Fibroblast of the aortic adventitia (primary cell): ENCODE results near the gene PC. TPM values are rescaled to one million over a fixed set of nuclear protein-coding genes. Genes with fewer than 3 reads are reported as not detected.

ENCODE experiments used
- DNase-seq: peaks from one replicate; pipeline ENCODE4 v3.0.0-alpha.2; 2010; ENCODE audit warnings: low read depth
- H3K4me3 ChIP-seq: 2 replicates; pipeline ENCODE4 v1.5.1; 2011; ENCODE audit warnings: low read depth, mild to moderate bottlenecking, control low read depth, low read length, moderate library complexity
- total RNA-seq: library from RNA; depleted of rRNA; stranded (reverse); fragments of >200 nt; gene quantifications from 2 replicates; pipeline ENCODE4 v1.2.3, GENCODE V29; 2012; ENCODE audit warnings: low replicate concordance
- TF ChIP-seq, protein P1 (sequence below): IDR thresholded peaks from 2 replicates; pipeline ENCODE4 v1.5.1; 2011; ENCODE audit warnings: mild to moderate bottlenecking, low read length, control low read depth, inconsistent platforms; ENCODE audit not compliant: insufficient read depth

Gene PC
- total RNA-seq, 1 donor: 12.7 TPM

DNA sequence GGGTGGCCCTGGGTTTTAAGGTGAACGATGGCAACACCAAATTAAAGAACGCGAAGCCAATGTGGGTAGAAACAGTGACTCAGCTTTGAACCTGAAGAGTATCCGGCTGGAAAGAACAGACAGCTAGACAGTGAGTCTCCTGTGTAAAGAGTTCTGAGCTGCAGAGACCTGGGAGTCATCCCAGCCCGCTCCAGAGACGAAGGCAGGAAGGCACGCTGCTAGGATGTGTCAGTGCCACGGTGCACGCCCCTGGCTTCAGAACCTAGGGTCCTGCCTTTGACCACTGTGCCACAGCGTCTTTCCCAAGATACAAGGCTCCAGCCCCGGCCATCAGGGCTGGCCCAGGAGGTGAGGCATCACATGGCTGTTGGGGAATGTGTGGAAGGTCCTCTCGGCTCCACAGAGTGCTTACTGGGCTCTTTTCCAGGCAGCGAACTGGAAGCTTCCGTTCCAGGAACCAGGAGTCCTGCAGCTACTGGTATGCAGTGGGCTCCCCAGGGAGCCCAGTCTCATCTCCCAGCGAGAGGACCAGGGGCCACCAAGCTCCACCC lies 71.4 kb downstream of the PC start:
- peak; percentile 34 for DNase-seq
- TF ChIP-seq, protein P1, sequence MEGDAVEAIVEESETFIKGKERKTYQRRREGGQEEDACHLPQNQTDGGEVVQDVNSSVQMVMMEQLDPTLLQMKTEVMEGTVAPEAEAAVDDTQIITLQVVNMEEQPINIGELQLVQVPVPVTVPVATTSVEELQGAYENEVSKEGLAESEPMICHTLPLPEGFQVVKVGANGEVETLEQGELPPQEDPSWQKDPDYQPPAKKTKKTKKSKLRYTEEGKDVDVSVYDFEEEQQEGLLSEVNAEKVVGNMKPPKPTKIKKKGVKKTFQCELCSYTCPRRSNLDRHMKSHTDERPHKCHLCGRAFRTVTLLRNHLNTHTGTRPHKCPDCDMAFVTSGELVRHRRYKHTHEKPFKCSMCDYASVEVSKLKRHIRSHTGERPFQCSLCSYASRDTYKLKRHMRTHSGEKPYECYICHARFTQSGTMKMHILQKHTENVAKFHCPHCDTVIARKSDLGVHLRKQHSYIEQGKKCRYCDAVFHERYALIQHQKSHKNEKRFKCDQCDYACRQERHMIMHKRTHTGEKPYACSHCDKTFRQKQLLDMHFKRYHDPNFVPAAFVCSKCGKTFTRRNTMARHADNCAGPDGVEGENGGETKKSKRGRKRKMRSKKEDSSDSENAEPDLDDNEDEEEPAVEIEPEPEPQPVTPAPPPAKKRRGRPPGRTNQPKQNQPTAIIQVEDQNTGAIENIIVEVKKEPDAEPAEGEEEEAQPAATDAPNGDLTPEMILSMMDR: no peak
- no peak overlapping the region for H3K4me3 ChIP-seq

DNA sequence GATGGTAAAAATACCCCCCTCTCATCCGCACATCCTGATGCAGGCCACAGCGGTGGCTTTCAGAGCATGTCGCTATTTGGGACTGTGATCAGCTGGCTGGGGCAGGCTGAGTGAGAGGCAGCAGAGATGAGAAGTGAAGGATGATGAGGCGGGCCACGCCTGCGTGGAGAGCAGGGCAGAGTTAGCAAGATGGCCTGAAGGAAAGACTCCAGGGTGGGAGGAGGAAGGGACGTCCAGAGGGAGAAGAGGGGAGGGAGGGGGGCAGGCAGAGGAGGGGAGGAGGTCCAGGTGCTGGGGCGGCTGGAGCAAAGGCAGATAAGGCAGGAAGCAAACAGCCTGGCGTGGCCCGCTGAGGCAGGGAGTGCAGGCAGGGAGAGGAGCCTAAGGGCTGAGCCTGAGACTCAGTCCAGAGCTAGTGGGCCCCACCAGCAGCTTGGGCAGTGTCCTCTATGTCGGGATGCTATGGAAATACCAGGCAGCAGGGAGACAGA lies 72.2 kb downstream of the PC start:
- TF ChIP-seq, protein P1: no peak
- no peak overlapping the region for H3K4me3 ChIP-seq
- no peak for DNase-seq

DNA sequence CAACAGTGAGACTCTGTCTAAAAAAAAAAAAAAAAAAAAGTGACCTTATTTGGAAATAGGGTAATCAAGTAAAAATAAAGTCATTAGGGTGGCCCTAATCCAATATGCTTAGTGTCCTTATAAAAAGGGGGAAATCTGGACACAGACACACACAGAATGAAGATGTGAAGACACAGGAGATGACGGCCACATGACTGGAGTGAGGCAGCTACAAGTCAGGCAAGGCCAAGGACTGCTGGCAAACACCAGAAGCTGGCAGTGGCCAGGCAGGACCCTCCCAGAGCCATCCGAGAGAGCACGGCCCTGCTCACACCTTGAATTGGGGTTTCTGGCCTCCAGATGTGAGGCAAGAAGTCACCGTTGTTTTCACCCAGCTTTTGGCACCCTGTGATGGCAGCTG lies 72.7 kb downstream of the PC start:
- no peak overlapping the region for H3K4me3 ChIP-seq
- TF ChIP-seq, protein P1: no peak
- no peak for DNase-seq

DNA sequence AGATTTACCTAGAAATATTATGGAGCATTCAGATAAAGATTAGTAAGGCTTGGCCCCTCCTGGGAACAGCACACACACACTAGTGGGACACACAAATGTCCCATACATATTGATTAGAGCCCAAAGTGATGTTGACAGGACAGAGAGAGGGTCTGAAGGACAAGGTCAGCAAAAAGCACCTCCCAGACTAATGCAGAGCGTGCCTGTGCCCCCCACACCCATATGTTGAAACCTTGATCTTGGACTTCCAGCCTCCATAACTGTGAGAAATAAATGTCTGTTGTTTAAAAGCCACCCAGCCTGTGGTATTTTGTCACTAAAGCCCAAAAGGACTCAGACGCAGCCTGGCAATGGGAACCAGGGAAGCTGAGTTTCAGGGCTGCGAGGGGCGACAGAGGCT lies 73.7 kb downstream of the PC start:
- TF ChIP-seq, protein P1: no peak
- no peak for DNase-seq
- H3K4me3 ChIP-seq: no peak overlapping the region

DNA sequence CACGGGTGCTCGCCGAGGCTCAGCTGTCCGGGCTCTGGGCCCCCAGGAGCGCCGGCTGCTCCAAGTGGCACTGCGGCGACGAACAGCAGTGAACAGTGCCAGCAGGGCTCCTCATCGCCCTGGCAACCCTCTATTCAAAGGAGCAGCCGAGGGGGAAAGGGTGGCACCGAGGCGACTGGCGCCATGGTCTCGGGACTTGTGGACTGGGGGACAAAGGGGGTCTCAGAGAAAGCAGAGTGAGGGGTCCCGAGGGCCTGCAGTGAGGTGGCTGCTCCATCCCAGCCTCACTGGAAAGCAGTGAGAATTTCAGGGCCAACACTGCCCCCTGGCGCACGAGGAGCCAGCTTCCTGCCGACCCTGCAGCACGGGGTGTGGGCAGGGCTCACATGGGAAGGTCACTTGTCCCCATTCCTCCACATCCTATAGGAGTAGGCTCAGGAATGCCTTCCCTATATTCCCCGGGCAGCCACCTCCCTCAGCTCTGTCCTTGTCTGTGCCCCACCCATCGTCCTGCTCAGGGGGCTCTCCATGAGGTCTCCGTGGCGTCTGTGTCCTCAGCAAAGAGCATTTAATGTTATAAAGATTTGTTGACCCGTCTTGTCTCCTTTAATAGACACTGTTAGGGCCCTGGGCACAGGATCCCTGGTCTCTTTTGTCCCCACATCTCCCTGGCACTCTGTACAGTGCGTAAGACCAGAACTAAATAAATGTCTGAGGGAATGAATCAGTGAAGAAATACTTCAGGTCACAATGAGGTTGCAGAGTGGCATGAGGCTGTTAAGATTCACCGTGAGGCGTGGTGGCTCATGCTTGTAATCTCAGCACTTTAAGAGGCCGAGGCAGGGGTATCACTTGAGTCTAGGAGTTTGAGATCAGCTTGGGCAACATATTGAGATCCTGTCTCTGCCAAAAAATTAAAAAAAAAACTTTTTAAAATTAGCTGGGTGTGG lies 74.9 kb downstream of the PC start:
- no peak overlapping the region for H3K4me3 ChIP-seq
- TF ChIP-seq, protein P1: peak; percentile 69
- peak; percentile 62 for DNase-seq

DNA sequence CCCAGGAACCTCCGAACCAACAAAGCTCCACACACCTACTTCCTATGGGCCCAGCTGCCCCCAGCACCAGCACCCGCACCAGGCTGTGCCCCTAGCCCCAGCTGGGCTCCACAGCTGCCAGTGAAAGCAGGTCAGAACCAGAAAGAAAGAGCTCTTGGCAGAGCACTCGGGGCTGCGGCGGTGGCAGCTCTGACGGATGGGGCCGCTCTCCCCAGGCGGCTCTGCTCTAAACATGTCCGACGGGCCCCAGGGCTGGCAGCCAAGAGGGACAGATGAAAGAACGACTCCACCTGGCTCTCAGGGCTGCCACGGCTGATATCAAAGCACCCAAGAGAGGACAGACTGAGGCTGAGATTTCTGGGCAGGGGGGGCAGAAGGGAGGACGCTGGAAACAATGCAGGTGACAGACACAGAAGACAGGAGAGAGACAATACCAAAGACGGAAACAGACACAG lies 75.6 kb downstream of the PC start:
- DNase-seq: no peak
- no peak overlapping the region for H3K4me3 ChIP-seq
- TF ChIP-seq, protein P1: no peak
